Measurements from ENCODE around the gene PLOD3.
A peak's percentile ranks its signal among the peaks of the same experiment; 100 is the strongest.

Gene PLOD3

DNA sequence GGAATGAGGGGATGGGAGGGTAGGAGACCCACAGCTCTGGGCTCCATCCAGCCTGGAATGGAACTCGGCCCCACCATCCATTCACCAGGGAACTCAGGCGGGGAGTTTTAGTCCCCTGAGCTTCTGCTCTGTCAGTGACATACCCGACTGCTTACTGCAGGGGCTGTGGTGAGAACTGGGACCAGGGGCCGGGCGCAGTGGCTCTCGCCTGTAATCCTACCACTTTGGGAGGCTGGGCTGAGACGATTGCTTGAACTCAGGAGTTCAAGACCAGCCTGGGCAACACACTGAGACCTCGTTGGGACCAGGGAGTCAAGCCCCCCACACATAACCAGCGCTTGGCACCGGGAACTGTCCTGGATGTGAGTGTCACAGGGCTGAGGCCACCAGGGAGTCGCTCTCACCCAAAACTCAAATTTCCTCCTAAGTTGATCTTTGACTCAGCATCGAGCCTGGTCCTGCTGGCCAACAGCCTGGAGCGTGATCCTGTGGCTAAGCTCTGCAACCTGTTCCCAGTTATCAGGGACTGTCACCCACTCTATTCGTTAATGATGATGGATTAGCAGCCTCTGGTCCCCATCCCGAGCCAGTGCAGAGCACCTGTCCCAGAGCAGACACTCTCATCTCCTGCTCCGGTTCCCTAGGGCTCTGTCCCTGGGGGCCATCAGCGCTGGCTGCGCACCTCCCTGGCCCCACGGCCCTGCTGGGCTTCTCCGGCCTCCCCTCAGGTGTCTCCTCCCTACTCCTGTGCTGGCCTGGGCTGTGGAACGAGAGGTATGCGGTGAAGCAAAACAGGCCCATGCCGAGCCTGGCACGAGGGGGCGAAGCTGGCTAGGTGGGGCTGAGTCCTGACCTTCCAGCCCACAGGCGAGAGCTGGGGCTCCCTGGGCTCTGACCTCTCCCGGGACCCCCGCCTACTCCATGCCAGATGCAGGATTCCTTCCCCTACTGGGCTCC, 21.1 kb upstream of the PLOD3 start:
- DNase-seq = no peak

GRCh38 chr7:101237206-101238067, 20.1 kb upstream of the PLOD3 start, which contains the start of gene CLDN15:
CLDN15 (minus strand) TSS chr7:101237802; CDS start chr7:101237581, 221 bp downstream.
- no peak for DNase-seq

GRCh38 chr7:101236292-101236835, 19.0 kb upstream of the PLOD3 start:
- DNase-seq = no peak

DNA sequence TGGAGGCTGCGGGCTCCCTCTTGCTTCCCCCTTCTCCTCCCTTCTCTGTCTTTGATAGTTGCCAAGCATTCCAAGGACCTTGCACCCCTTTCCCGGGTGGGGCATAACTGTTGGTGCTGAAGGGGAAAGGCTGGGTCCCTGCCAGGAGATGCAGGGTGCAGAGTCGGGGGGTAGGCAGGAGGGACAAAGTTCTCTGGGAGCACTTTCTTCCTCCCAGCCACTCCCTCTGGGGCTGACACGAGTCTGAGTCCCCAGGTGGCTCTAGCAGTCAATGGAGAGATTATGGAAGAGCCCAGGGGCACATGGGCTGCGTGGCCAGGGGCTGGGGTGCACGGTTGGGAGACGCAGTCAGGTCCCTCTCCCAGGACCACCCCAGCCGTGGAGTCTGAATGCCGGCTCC, 18.1 kb upstream of the PLOD3 start:
- DNase-seq = no peak

- no peak for DNase-seq
Measured at GRCh38 chr7:101235050-101235449, 17.7 kb upstream of the PLOD3 start.

DNA sequence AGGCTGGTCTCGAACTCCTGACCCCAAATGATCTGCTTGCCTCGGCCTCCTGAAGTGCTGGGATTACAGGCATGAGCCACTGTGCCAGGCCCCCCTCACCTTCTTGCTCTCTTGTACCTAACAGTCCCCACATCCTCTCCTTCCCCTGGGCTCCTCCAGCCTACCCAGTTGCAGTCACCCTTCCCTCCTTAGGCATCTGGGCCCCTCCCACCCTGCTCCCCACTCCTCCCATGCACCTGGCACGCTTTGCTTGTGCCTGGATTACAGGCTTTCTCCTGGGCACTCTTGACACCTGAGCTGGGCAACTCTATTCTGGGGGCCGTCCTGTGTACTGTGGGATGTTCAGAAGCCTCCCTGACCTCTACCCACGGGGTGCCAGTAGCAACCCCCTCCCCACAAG, 17.3 kb upstream of the PLOD3 start:
- DNase-seq = no peak

DNA sequence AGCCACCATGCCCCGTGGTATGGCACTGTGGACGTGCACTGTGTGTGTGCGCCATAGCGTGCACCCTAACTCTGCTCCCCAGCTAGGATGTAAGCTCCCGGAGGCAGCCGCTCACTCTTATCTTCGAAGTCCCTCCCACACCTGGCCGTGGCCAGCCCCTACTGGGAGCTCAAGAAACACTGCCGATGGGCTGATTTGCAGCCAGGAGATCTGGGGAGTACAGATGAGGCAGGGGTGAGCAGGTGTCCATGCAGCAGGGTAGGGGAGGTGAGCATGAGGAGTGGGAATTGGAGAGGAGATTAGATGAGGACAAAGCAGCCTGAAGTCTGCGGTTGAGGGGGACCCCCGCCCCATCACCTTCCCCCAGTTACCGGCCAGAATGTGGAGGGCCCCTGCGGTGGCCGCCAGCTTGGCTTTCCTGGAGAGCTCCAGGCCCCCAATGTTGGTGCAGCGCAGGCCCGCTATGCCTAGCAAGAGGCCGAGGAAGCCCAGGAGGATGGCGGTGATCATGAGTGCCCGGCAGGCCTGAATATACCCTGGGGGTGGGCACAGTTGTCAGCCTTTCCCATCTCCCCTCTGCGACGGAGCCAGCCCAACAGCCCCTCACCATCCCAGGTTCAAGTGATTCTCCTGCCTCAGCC, 16.6 kb upstream of the PLOD3 start:
- no peak for DNase-seq

DNA sequence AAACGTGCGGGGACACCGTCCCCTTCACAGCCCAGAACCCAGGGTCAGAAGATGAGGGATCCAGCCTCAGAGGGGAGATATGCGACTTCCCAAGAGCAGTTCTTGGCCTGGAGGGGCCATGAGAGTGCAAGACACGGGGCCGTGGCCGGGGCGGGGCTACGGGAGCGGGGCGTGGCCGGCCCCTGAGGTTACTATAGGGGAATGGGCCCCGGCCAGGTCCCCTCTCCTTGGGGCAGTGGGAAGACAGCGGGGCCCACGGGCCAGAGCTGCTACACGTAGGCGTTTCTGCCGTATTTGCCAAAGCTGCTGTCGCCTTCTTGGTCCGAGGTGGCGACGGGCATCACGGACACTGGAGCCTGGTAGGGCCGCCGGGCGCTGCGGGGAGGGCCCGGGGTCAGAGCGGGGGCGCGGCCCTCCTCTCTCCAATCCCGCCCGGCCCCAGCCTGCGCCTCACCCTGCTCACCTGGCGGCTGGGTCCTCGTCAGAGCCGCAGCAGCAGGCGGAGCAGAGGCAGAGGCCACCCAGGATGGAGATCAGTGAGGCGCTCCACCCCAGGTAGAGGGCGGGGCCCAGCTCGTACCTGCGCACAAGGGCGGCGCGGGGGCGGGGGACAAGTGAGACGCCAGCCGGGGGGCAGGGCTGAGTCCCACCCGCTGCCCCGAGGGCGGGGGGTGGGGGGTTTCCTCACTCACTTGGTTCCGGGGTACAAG, 14.9 kb upstream of the PLOD3 start:
- no peak for DNase-seq

- DNase-seq = no peak
Measured at GRCh38 chr7:101231644-101232043, 14.3 kb upstream of the PLOD3 start.

DNA sequence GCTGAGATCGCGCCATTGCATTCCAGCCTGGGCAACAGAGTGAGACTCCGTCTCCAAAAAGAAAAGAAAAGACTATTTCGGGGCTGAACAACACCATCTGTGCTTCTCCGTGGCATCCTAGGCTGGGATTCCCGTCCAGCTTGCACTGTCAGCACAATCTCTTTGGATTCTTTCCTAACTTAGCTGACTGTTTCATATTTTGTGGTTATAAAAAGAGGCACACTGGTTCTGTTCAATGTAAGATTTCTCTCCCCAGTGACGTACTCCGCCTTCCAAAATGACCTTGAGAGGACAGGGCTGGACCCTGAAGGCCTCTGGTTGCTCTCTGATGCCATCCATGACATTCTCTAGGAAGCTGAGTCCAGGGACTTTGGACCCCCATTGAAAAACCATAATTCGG, 9.3 kb upstream of the PLOD3 start:
- no peak for DNase-seq

DNA sequence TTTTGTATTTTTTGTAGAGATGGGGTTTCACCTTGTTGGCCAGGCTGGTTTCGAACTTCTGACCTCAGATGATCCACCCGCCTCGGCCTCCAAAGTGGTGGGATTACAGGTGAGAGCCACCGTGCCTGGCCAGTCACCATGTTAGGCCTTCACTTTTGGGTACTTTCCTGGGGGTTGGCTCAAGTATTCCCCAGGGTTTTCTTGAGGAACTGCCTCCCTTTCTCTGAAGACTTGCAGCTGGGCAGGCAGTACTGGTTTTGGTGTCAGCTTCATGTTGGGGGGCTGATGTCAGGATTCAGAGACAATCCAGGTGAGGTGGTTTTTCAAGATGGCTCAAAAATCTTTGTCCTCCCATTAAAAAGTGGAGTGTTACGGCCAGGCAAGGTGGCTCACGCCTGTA, 8.3 kb upstream of the PLOD3 start:
- DNase-seq = no peak

- no peak for DNase-seq
Measured at GRCh38 chr7:101223528-101223927, 6.1 kb upstream of the PLOD3 start.

GRCh38 chr7:101222275-101222830, 5.0 kb upstream of the PLOD3 start:
- DNase-seq = no peak

DNA sequence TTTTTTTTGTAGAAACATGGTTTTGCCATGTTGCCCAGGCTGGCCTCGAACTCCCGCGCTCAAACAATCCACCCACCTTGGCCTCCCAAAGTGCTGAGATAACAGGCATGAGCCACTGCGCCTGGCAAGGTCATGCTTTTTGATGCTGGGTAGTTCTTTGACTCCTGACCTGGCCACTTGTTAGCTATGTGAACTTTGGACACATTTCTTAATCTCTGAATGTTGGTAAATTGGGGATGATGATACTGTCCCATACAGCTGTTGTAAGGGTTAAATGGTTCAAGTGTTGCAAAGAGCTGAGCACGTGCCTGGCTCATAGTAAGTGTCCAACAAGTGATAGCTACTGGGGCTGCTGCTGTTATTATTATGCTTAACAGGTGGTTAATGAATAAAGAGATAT, 2.9 kb upstream of the PLOD3 start:
- DNase-seq = no peak

- DNase-seq = no peak
Measured at GRCh38 chr7:101218236-101219125, 1.1 kb upstream of the PLOD3 start.

DNA sequence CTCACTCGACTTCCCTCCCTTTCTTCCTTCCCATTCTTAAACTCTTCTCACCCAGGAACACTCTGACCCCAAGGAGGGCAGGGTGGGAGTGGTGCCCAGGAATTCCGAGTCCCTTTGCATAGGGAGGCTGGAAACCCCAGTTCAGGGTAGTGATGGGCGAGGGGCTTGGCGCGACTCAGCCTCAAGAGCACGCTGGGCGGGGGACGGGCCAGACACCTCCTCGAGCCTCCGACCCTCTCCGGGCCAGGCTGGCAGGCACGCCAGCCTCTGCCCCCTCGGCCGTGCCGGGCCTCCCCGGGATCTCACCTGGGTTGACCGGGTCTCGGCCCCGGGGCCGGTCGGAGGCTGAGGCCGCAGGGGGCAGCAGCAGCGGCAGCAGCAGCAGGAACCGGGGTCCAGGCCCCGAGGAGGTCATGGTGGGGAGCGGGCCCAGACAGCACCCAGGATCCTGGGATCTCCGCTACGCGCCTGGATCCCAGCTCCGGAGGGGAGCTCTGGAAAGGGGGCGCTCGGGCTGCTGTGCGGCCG, 457 bp downstream of the PLOD3 start:
- DNase-seq = peak in 1 of 2 experiments; percentile 36

DNA sequence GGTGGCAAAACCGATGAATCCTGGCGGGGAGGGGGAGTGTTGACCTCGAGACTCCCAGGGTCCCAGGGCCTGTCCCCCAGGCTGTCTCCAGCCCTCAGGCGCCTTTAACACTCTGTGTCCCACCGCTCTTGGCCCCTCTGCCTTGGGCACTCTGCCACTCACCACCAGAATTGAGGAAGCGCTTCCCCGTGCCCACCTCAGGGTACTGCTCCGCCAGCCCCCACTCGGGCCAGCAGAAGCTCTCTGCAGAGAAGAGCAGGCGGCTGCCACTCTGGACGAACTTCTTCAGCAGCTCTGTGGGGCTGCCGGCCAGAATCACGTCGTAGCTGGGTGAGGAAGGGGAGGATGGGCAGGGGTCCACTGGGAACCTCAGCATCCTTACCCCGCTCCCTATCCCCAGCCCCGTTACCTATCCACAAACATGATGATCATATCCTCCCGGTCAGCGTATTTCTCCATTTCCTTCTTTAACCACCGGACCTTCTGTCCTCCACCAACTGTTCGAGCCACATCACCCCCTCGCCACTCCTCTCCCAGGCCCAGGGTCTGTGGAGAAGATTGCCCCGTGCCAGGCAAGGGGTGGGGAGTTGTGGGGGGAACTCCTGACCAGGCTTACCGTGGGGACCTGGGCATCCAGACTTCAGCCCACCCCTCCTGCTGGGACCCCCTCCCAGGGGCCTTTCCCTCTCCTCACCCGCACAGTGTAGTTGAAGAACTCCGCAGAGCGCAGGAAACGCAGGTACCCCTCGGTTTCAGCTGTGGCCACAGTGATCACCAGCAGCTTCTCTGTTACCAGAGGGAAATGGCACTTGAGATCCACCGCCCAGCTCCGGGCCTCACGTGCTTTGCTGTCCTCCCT, 1.2 kb downstream of the PLOD3 start:
- no peak for DNase-seq

DNA sequence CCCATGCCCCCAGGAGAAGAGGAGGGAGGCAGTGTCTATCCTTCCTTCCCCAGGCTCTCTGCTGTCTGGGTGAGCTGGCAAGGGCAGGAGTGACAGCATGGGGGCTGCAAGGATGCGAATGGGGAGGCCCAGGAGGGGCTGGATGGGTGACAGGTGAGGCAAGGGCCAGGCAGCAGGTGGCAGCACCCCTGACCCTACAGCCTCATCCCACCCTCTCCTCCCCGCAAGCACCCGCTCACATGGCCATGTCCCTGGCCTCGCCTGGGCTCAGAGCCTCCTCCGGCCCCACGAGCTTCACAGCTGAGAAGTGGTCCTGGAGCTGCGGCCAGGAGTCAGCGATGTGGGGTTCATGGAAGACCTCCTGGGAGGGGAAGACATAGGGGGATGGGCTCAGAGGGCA, 5.4 kb downstream of the PLOD3 start:
- DNase-seq = no peak

DNA sequence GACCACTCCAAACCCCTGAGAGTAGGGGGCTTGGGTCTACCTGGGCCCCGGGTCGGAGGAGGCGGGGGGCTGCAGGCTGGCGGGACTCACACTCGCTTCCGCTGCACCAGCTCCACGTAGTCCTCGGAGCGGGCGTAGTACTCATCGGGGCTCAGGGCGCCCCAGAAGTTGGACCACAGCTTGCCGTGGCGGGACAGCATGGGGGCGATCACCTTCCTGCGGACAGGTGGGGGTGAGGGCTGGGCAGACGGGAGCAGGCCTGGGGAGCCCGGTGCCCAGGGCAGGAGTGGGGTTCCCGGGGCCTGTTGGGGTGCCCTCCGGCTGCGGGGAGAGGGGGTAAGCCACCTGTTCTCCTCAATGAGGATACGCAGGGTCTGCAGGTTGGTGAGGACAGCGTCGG, 5.9 kb downstream of the PLOD3 start:
- DNase-seq = no peak

DNA sequence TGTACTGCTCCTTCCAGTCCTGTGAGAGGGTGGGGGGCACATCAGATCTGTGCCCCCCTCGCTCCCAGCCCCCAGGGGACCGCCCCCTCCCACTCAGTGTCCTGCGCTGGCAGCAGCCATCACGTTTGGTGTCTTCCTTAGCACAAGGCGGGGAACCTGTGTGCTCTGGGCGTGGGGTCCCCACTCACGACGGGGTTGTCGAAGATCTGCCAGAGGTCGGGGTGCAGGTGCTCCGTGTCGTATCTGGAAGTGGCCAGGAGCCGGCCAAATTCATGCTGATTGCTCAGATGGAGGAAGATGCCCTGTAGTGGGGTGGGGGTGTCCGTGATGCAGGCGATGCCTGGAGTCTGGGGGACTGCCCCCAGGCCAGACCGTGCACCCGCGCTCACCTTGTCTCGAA, 7.2 kb downstream of the PLOD3 start:
- no peak for DNase-seq
